Islet of Langerhans (tissue), 1 donor: ENCODE measurements around the gene PPP6R2.

ENCODE experiments used
- FAIRE-seq: peaks from one replicate; lab custom pipeline; 2011; peaks lifted over from hg19 to GRCh38; lab: Jason Lieb, UNC

The PPP6R2 gene

GRCh38 chr22:50342651-50343540 is at the start of gene PPP6R2:
TSS of gene PPP6R2 (plus strand) at chr22:50343327. CDS start at chr22:50393909, 50,582 bp downstream.
- no peak for FAIRE-seq

GRCh38 chr22:50293441-50294318 is 49.4 kb upstream of the PPP6R2 start:
- no peak for FAIRE-seq

- FAIRE-seq: no peak
These were observed 48.8 kb upstream of the PPP6R2 start for GRCh38 chr22:50294319-50294656.

GRCh38 chr22:50296658-50297490 is 46.3 kb upstream of the PPP6R2 start:
- no peak for FAIRE-seq

- FAIRE-seq: no peak
These were observed 45.4 kb upstream of the PPP6R2 start for GRCh38 chr22:50297510-50298265.

GRCh38 chr22:50298266-50298637 is 44.9 kb upstream of the PPP6R2 start:
- no peak for FAIRE-seq

GRCh38 chr22:50298937-50299784 is 44.0 kb upstream of the PPP6R2 start:
- no peak for FAIRE-seq

- no peak for FAIRE-seq
These were observed 43.1 kb upstream of the PPP6R2 start for GRCh38 chr22:50299785-50300619.

GRCh38 chr22:50300620-50301257 is 42.4 kb upstream of the PPP6R2 start:
- FAIRE-seq: no peak

GRCh38 chr22:50301581-50301991 is 41.5 kb upstream of the PPP6R2 start:
- no peak for FAIRE-seq

GRCh38 chr22:50302041-50302541 is 41.0 kb upstream of the PPP6R2 start:
- FAIRE-seq: no peak

- FAIRE-seq: no peak
These were observed 40.6 kb upstream of the PPP6R2 start for GRCh38 chr22:50302564-50302963.

- FAIRE-seq: no peak
These were observed 39.6 kb upstream of the PPP6R2 start for GRCh38 chr22:50303515-50303847.

GRCh38 chr22:50303848-50304527 is 39.1 kb upstream of the PPP6R2 start:
- no peak for FAIRE-seq

- no peak for FAIRE-seq
These were observed 38.4 kb upstream of the PPP6R2 start for GRCh38 chr22:50304528-50305392.

- no peak for FAIRE-seq
These were observed 37.7 kb upstream of the PPP6R2 start for GRCh38 chr22:50305393-50305922.

GRCh38 chr22:50305923-50306566 is 37.1 kb upstream of the PPP6R2 start:
- FAIRE-seq: no peak
